ENCODE data around the gene CMTM3. TPM values are rescaled to one million over a fixed set of nuclear protein-coding genes. Genes with fewer than 3 reads are reported as not detected.

The CMTM3 gene
- polyA plus RNA-seq, 1 donor (not counting 4 experiments of a cell fraction or from before 2014, with no cell fraction given), result 15.7 TPM

DNA sequence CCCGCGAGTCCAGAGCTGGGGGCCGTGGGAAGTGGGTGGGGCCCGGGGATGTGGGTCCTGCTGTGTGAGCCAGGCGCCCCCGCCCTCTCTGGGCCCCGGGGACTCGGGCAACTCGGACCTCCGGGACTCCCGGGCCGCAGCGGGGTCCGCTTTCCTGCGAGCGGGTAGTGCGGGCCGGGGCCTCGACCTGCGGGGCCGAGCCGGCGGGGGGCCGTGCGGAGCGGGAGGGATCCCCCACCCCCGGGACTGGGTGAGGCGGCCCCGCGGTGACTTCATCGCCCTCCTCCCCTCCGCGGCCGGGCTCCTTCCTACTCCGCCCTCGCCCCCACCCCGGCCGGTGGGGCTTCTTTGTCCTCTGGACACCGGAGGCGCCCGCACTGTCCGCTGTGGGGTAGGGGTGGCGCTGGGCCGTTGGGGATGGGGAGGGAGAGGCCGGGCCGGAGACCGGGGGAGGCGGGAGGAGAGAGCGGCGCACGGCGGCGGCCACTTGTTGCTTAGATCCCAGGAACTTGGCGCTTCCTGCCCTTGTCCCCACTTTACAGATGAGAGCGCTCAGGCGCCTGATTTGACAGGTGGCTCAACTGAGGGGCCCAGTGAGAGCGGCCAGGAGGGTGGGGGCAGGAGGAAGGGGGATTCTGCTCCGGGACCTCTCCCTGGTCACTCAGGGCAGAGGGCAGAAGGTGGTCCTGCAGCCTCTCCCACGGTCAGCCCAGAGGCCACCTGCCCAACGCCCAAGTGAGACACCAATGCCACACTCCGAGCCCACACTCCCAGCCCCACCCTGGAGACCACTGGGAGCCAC lies 874 bp downstream of the CMTM3 start:
- H3K36me3 ChIP-seq (ENCODE audit: control insufficient read depth in 2 of 2, extremely low read depth in 1 of 2, insufficient read depth in 2 of 2, low read length in 2 of 2), result peaks cover 8 to 12% of the 10 kb centered on the region in 2 experiments
- TF ChIP-seq, protein P1, sequence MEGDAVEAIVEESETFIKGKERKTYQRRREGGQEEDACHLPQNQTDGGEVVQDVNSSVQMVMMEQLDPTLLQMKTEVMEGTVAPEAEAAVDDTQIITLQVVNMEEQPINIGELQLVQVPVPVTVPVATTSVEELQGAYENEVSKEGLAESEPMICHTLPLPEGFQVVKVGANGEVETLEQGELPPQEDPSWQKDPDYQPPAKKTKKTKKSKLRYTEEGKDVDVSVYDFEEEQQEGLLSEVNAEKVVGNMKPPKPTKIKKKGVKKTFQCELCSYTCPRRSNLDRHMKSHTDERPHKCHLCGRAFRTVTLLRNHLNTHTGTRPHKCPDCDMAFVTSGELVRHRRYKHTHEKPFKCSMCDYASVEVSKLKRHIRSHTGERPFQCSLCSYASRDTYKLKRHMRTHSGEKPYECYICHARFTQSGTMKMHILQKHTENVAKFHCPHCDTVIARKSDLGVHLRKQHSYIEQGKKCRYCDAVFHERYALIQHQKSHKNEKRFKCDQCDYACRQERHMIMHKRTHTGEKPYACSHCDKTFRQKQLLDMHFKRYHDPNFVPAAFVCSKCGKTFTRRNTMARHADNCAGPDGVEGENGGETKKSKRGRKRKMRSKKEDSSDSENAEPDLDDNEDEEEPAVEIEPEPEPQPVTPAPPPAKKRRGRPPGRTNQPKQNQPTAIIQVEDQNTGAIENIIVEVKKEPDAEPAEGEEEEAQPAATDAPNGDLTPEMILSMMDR (optimal IDR thresholded peaks at IDR 0.05 in 1 of 3, IDR thresholded peaks at IDR 0.05 in 1 of 3, conservative IDR thresholded peaks at IDR 0.05 in 1 of 3; ENCODE audit: extremely low read depth in 1 of 3, insufficient read depth in 2 of 3, low read length in 3 of 3), result no peak
- TF ChIP-seq EZH2 (IDR thresholded peaks at IDR 0.05; ENCODE audit: low read length), result no peak
- no peaks in the 10 kb centered on the region for H3K9me1 ChIP-seq (ENCODE audit: control insufficient read depth, extremely low read depth, insufficient read depth, low read length)
- dilution Hi-C loops (cut with MboI; ENCODE audit: extremely low pct_ligation_motif_present, low sequenced_read_pairs), result no loop called here
- peak overlapping the region; percentile 68 to 79 (median 79) for H3K4me3 ChIP-seq (ENCODE audit: control insufficient read depth in 2 of 3, extremely low read depth in 1 of 3, insufficient read depth in 2 of 3, low read depth in 1 of 3, low read length in 3 of 3)
- H3K27me3 ChIP-seq (ENCODE audit: control insufficient read depth, extremely low read depth, insufficient read depth, low read length), result no peaks in the 10 kb centered on the region
- no peak for DNase-seq (ENCODE audit: low read depth, low spot score)
- H2AFZ ChIP-seq (ENCODE audit: control insufficient read depth, low read length), result peak overlapping the region; percentile 26
- peaks cover 2% of the 10 kb centered on the region for H3K9me3 ChIP-seq (ENCODE audit: control insufficient read depth, low read depth, low read length)
- peaks cover 6% of the 10 kb centered on the region for H3K79me2 ChIP-seq (ENCODE audit: control insufficient read depth, insufficient read depth, low read length)
- peak overlapping the region; percentile 67 for H3K9ac ChIP-seq (ENCODE audit: control insufficient read depth, extremely low read depth, insufficient read depth, low read length)
- peak overlapping the region; percentile 40 for H3K27ac ChIP-seq (ENCODE audit: control insufficient read depth, insufficient read depth, low read length)
- peak overlapping the region; percentile 60 for H3K4me2 ChIP-seq (ENCODE audit: control insufficient read depth, extremely low read depth, insufficient read depth, low read depth, low read length)
- H4K20me1 ChIP-seq (ENCODE audit: control insufficient read depth, extremely low read depth, insufficient read depth, low read length), result no peaks in the 10 kb centered on the region
- H3K4me1 ChIP-seq (ENCODE audit: control insufficient read depth, extremely low read depth, insufficient read depth, low read length), result peaks cover 23% of the 10 kb centered on the region
- no peak for FAIRE-seq

DNA sequence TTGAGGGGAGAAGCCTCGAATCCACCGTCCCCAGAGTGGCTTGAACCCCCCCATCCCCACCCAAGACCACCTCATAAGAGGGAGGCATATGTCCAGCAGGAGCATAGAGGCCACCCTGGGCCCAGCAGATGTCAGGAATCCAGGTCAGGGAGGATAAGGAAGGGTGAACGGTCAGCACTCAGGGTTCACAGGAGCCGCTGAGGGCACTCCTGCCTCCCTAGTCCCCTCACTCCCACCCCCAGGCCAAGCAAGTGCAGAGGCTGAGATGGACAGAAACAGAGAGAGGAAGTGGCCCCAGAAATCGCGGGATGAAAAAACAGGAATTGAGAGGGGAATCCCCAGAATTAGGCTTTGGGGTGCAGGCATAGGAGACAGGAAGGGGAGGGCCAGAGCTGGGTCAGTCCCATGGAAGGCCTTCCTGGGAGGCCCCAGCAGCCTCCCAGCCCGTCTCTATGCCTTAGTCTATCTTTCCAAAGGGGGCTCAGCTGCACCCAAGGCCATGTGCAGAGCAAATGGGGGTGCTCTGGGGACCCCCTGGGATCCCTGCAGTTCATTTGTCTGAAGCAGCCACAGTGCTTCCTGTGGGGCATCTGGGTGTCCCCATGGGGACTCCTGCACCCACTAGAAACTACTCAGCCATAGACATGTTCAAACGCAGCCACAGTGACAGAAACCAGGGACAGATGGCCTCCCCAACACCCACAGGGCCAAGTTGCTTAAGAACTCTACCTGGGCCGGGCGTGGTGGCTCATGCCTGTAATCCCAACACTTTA lies 1.7 kb downstream of the CMTM3 start:
- H3K4me3 ChIP-seq (ENCODE audit: control insufficient read depth in 2 of 3, extremely low read depth in 1 of 3, insufficient read depth in 2 of 3, low read depth in 1 of 3, low read length in 3 of 3), result peak overlapping the region; percentile 68 to 79 (median 79)
- no peaks in the 10 kb centered on the region for H4K20me1 ChIP-seq (ENCODE audit: control insufficient read depth, extremely low read depth, insufficient read depth, low read length)
- H3K9me1 ChIP-seq (ENCODE audit: control insufficient read depth, extremely low read depth, insufficient read depth, low read length), result no peaks in the 10 kb centered on the region
- peaks cover 6% of the 10 kb centered on the region for H3K79me2 ChIP-seq (ENCODE audit: control insufficient read depth, insufficient read depth, low read length)
- dilution Hi-C loops (cut with MboI; ENCODE audit: extremely low pct_ligation_motif_present, low sequenced_read_pairs), result no loop called here
- peak overlapping the region; percentile 60 for H3K4me2 ChIP-seq (ENCODE audit: control insufficient read depth, extremely low read depth, insufficient read depth, low read depth, low read length)
- peak overlapping the region; percentile 67 for H3K9ac ChIP-seq (ENCODE audit: control insufficient read depth, extremely low read depth, insufficient read depth, low read length)
- peaks cover 23% of the 10 kb centered on the region for H3K4me1 ChIP-seq (ENCODE audit: control insufficient read depth, extremely low read depth, insufficient read depth, low read length)
- FAIRE-seq, result no peak
- TF ChIP-seq EZH2 (IDR thresholded peaks at IDR 0.05; ENCODE audit: low read length), result no peak
- TF ChIP-seq, protein P1 (optimal IDR thresholded peaks at IDR 0.05 in 1 of 3, IDR thresholded peaks at IDR 0.05 in 1 of 3, conservative IDR thresholded peaks at IDR 0.05 in 1 of 3; ENCODE audit: extremely low read depth in 1 of 3, insufficient read depth in 2 of 3, low read length in 3 of 3), result no peak
- peaks cover 2% of the 10 kb centered on the region for H3K9me3 ChIP-seq (ENCODE audit: control insufficient read depth, low read depth, low read length)
- peaks cover 12 to 14% of the 10 kb centered on the region in 2 experiments for H3K36me3 ChIP-seq (ENCODE audit: control insufficient read depth in 2 of 2, extremely low read depth in 1 of 2, insufficient read depth in 2 of 2, low read length in 2 of 2)
- H2AFZ ChIP-seq (ENCODE audit: control insufficient read depth, low read length), result no peak overlapping the region
- no peaks in the 10 kb centered on the region for H3K27me3 ChIP-seq (ENCODE audit: control insufficient read depth, extremely low read depth, insufficient read depth, low read length)
- H3K27ac ChIP-seq (ENCODE audit: control insufficient read depth, insufficient read depth, low read length), result no peak overlapping the region
- no peak for DNase-seq (ENCODE audit: low read depth, low spot score)
